Fibroblast of mammary gland (primary cell): ENCODE results near the gene DPM2.
A peak's percentile ranks its signal among the peaks of the same experiment; 100 is the strongest.

ENCODE experiments used
- DNase-seq: peaks from one replicate; pipeline ENCODE4 v3.0.0-alpha.2; 2010; ENCODE audit warnings: low read depth
- H3K4me3 ChIP-seq: 2 replicates; pipeline ENCODE4 v1.5.1; 2011; ENCODE audit warnings: low read depth, mild to moderate bottlenecking, low read length, moderate library complexity; ENCODE audit not compliant: control insufficient read depth
- TF ChIP-seq, protein P1 (sequence below): conservative IDR thresholded peaks from 2 replicates; pipeline ENCODE4 v1.5.1; 2011; ENCODE audit warnings: low read depth, low read length, inconsistent platforms; ENCODE audit not compliant: control insufficient read depth, insufficient read depth

The DPM2 gene

DNA sequence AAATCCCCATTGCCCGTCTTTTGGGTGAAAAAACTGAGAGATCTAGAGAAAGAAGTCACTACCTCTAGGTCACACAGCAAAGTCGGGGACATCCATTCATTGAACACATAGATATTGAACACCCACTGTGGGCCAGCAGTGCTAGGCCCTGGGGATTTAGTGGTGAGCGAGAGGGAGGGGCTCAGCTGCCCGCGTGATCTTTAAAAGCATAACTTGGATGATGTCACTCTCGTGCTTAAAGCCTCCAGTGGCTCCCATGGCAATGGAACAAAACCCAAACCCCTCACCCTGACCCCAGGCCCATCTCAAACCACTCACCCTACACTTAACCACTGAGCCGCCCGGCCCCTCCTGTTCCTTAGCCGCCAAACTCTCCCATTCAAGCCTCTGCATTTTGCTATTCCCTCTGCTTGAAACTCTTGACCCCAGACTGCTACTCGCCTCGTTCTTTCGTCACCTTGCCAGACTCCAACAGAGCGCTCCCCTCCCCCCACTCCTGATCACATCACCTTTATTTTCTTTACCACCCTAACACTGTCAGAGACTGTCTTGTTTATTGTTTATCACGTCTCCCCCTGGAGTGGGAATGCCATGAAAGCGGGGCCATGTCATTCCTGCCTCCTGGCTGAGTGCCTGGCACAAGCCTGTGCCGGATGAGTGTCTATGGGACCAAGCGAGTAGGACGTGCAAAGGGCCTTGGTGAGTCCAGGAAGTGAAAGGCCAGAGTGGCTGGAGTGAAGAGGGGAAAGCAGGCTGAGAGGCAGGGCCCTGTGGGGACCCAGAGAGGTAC lies 6.4 kb downstream of the DPM2 start:
- peak overlapping the region; percentile 55 for H3K4me3 ChIP-seq
- TF ChIP-seq, protein P1, sequence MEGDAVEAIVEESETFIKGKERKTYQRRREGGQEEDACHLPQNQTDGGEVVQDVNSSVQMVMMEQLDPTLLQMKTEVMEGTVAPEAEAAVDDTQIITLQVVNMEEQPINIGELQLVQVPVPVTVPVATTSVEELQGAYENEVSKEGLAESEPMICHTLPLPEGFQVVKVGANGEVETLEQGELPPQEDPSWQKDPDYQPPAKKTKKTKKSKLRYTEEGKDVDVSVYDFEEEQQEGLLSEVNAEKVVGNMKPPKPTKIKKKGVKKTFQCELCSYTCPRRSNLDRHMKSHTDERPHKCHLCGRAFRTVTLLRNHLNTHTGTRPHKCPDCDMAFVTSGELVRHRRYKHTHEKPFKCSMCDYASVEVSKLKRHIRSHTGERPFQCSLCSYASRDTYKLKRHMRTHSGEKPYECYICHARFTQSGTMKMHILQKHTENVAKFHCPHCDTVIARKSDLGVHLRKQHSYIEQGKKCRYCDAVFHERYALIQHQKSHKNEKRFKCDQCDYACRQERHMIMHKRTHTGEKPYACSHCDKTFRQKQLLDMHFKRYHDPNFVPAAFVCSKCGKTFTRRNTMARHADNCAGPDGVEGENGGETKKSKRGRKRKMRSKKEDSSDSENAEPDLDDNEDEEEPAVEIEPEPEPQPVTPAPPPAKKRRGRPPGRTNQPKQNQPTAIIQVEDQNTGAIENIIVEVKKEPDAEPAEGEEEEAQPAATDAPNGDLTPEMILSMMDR, result no peak
- DNase-seq, result peak; percentile 86

DNA sequence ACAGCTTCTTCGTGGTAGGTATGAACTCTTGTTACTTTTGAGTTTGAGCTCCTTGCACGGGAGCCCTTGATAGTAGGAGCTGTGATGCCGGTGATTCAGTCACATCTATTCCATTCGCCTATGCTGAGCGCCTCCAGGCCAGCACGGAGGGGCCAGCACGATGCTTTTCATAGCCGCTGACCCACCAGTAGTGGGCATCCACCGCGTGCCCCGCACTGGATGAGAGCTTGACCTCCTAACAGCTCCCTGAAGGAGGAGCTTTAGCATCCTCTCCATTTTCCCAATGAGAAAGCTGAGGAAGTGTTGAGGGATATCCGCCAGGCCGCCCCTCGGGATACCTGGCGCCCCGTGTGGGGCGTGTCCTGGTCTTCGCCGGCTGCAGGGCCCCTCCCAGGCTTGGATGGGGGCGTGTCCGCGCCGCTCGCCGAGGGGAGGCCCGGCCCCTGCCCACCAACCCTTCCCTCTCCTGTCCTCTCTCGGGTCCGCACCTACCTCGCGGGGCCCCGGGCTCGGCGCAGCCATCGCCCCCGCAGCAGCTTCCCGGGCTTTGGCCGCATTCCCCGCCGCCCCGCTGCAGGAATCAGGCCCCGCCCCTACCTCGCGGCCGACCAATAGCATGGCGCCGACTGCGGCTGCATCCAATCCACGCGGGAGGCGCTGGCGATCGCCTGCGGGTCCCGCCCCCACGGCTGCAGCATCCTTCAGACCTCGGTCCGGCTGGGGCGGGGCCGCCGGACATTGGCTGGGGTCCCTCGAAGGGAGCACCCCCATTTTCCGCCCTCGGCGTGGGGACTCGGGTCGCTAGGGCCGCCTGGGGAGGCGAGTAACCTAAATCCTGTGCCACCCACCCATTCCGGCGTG lies 7.2 kb downstream of the DPM2 start, which contains the start of gene PIP5KL1:
TSS of gene PIP5KL1 (minus strand) at position 547 of the 861 bp plus-strand sequence. CDS start at position 522, 25 bp downstream.
- TF ChIP-seq, protein P1, result peak; percentile 13
- peak; percentile 80 for DNase-seq
- peak within 1 kb of the TSS; percentile 55 for H3K4me3 ChIP-seq

DNA sequence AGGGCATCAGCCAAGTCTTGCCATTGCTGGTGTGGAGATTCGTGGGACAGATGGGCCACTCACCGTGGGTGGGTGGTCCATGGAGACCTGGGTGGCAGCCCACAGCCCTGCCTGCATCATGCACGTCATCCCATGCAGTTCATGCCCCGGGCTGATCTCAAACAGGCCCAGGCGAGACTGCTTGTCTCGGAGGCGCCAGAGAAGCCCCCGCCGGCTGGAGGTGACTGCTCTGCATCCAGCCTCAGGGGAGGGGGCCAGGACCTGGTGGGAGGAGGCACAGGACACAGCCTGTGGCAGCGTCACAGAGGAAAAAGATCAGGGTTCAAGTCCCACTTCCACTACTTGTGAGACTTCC lies 8.1 kb downstream of the DPM2 start:
- DNase-seq, result no peak
- H3K4me3 ChIP-seq, result no peak overlapping the region
- TF ChIP-seq, protein P1, result no peak

DNA sequence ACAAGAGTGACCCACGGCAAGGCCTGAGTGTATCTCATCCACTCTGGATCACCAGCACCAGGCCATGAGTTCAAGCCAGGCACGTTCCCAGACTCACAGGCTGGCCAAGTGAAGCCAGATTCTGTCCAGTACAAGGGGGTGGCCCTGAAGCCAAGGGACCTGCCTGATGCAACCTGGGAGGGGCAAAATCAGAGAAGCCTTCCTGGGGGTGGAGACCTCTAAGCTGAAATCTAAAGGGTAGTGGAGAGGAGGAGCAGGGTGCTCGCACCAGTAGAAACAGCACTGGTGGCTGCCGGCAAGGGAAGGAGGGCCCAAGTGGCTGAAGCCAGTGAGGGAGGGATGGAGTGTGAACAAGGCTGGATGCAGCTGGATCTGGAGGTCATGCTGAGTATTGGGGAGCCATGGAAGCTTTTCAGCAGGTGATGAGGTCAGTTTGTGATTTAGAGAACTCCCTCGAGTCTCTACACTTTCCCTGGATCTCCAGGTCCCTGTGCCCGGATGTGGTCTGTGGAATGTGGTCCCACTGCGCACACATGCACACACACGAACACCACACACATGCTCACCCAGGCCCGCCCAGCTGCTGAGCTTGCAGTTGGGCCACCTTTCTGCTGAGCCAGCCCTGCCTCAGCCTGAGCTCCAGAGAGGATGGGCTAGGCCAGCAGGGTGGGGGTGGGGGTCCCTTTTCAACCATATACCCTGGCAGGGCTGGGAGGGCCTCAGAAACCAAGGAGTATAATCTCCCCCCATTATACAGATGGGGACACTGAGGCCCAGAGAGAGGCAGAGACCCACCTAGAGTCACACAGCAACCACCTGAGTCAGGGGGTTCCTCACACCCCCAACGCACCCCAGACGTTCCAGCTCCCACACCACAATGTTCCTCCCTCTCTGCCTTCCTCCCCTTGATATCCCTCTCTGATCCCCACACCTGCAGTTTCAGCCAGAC lies 8.7 kb downstream of the DPM2 start:
- DNase-seq, result no peak
- H3K4me3 ChIP-seq, result no peak overlapping the region
- TF ChIP-seq, protein P1, result no peak

DNA sequence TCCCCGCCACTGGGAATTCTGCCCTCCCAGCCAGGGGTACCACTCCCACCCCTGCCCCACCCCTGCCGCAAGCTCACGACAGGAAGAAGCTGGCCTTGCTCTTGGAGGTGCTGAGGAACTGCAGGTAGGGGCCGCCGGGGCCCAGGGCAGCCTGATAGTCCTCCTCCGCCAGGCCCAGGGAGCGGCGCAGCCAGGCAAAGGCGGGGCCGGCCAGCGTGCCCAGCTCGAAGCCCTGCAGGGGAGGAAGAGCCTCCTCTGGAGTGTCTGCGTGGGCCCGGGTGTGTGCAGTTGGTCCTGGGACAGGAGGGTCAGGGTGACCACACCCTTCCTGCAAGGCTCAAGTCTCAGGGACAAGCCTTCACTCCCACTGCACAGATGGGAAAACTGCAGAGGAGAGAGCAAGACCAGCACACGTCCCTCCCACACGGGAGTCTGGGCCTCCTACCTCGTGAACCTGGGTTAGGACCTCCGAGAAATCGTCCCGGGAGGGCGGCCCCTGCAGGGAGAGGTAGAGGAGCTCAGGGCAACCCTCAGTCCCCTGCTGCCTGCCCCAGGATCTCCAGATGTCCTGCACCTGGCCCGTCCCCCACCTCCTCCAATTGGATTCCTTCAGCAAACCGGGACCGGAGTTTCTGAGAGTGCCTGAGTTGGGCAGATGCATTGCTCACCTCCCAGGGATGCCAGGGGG lies 9.5 kb downstream of the DPM2 start:
- no peak for DNase-seq
- no peak overlapping the region for H3K4me3 ChIP-seq
- TF ChIP-seq, protein P1, result no peak
